GM18508 (cell line): ENCODE measurements around the gene KLRC3.
"Not testable (repeated sequence)": the region's sequence is repeated elsewhere in the genome, so short reads cannot be mapped to it uniquely, and the experiment has no call there.

Experiments used
- ATAC-seq: cut with Tn5 transposase; IDR thresholded peaks from one replicate; pipeline ENCODE4 v1.9.1; 2021; ENCODE audit warnings: moderate number of reproducible peaks; ENCODE audit not compliant: insufficient read depth, unreplicated experiment

Gene KLRC3

GRCh38 chr12:10420334-10420733, at the start of gene KLRC3:
KLRC3 (minus strand) TSS chr12:10420595; CDS start chr12:10420550, 45 bp downstream.
- ATAC-seq, result not testable (repeated sequence)

GRCh38 chr12:10469701-10470100, 49.3 kb upstream of the KLRC3 start:
- ATAC-seq, result no peak

GRCh38 chr12:10466311-10466710, 45.9 kb upstream of the KLRC3 start:
- no peak for ATAC-seq

GRCh38 chr12:10457760-10458159, 37.4 kb upstream of the KLRC3 start:
- no peak for ATAC-seq

- ATAC-seq, result no peak
These were observed 36.5 kb upstream of the KLRC3 start for GRCh38 chr12:10456856-10457255.

DNA sequence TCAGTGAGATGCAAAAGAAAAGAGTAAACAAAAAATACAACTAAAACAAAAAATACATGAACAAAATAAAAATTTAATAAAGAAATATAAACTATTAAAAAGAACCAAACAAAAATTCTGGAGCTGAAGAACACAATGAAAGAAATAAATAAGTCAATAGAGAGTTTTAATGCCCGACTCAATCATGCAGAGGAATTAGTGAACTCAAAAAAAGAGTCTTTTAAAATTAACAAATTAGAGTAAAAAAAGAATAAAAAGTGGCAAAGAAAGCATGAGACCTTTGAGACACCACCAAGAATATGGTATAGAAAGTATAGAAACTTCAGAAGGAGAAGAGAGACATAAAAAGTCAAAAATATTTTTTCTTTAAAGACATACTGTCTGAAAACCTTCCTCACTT, 35.4 kb upstream of the KLRC3 start:
- no peak for ATAC-seq

- no peak for ATAC-seq
These were observed 34.1 kb upstream of the KLRC3 start for GRCh38 chr12:10454531-10454930.

GRCh38 chr12:10453156-10453555, 32.8 kb upstream of the KLRC3 start, which contains the start of gene KLRC1:
KLRC1 (minus strand) TSS chr12:10453377; CDS start chr12:10451156, 2,221 bp downstream.
- ATAC-seq, result no peak

DNA sequence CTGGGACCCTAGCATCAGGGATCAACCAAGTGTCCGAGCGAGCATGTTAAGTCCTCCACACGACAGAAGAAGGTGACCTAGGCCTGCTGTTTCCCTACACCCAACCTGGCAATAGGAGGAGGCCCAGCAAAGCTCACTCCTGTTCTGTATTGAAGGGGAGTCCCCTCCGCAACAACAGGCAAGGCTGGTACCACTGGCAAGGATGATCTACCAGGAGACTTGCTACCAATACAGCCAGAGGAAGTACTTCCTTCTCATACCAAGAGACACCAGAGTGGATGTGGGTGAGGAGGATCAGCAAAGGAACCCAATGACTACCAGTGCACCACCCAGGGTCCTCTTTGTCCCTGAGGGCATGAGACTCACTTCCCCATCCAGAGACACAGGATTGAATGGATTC, 27.8 kb upstream of the KLRC3 start:
- no peak for ATAC-seq

DNA sequence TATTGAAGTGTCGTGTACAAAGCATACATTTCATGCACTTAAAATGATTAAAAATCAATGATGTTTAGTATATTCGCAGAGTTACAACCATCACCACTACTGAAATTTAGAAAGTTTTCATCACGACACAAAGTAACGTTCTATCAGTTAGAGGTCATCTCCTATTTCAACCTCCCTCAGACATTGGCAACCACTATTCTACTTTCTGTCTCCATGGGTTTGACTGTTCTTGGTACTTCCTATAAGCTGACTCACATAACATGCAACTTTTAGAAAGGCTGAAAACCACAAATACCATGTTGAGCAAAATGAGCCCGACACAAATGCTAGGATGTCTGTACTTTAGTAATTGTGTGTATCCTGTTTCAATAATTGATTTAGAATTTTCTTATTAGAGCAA, 25.7 kb upstream of the KLRC3 start:
- not testable (repeated sequence) for ATAC-seq

DNA sequence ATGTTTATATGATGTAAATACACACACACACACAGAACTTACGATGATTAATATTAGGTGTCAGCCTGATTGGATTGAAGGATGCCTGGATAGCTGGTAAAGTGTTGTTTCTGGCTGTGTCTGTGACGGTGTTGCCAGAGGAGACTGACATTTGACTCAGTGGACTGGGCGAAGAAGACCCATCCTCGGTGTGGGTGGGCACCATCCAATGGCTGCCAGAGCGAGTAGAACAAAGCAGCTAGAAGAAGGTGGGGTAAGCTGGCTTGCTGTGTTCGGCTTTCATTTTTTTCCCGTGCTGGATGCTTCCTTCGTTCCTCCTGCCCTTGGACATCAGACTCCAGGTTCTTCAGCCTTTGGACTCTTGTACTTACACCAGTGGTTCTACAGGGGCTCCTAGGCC, 20.7 kb upstream of the KLRC3 start:
- ATAC-seq, result not testable (repeated sequence)

- not testable (repeated sequence) for ATAC-seq
These were observed 19.3 kb upstream of the KLRC3 start for GRCh38 chr12:10439608-10440274.

- ATAC-seq, result not testable (repeated sequence)
These were observed 17.2 kb upstream of the KLRC3 start for GRCh38 chr12:10437601-10438000.

DNA sequence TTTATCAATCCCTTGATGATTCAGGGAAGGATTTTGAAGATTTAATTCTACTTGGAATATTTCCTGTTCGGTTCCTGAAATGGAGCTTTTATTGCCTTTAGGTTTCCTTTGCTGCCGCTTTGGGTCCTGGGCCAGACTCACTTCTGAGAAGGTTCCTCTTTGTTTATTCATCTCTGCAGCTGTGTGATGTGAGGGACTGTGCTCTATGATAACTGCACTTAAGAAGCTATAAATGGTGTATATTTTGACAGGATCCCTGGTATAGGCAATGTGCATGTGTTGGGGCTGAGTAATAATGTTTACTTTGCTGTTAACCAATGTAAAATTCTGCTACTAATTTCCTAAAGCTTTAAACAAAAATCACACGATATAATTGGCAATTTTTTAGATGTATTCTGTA, 15.4 kb upstream of the KLRC3 start, which contains the start of gene KLRC2:
Gene KLRC2, minus strand, starts transcription at position 195 of the 400 bp plus-strand sequence. Its CDS starts 24 bp downstream, at position 171.
- ATAC-seq, result not testable (repeated sequence)

DNA sequence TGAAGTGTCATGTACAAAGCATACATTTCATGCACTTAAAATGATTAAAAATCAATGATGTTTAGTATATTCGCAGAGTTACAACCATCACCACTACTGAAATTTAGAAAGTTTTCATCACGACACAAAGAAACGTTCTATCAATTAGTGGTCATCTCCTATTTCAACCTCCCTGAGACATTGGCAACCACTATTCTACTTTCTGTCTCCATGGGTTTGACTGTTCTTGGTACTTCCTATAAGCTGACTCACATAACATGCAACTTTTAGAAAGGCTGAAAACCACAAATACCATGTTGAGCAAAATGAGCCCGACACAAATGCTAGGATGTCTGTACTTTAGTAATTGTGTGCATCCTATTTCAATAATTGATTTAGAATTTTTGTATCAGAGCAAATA, 10.2 kb upstream of the KLRC3 start:
- ATAC-seq, result not testable (repeated sequence)

DNA sequence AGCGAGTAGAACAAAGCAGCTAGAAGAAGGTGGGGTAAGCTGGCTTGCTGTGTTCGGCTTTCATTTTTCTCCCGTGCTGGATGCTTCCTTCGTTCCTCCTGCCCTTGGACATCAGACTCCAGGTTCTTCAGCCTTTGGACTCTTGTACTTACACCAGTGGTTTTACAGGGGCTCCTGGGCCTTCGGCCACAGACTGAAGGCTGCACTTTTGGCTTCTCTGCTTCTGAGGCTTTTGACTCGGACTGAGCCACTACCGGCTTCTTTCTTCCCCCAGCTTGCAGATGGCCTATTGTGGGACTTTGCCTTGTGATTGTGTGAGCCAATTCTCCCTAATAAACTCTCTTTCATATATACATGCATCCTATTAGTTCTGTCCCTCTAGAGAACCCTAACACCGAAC, 5.5 kb upstream of the KLRC3 start:
- not testable (repeated sequence) for ATAC-seq

DNA sequence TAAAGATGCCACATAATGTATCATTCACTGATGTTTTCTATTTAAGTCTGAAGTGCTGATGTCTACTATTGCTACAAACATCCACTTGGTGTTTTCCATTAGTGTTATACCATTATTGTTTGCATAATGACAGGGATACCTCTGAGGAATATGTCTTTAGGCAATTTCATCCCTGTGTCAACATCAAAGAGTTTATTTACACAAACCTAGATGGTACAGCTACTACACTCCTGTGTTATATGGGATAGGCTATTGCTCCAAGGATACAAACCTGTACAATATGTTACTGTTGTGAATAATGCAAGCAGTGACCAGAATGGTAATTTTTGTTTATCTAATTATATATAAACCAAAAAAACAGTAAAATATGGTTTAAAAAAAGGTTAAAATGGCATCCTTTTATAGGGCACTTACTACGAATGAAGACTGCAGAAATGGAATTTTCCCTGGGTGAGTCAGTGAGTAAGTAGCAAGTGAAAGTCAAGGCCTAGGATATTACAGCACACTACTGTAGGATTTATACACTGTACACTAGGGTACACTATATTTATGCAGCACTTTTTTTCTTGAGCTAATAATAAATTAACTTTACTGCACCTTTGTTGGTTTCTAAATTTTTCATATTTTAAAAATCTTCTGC, 4.0 kb upstream of the KLRC3 start:
- not testable (repeated sequence) for ATAC-seq

DNA sequence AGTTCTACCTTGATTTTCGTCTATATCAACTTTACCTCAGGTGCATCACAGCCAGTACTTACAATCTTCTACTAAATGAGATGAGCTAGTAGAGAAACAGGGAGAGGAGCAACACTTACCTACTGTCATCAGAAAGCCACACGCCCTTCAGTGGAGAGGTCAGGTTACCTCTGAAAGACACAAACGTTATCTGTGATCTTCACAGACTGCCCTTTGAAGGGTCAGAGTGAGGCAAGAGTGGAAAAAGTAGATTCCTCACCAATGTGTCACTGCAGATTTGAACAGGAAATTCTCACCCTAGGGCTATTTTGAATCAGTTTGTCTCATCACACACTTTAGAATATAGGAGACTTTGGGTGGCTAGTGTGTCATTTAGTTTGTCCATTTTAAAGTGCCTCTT, 1.8 kb upstream of the KLRC3 start:
- not testable (repeated sequence) for ATAC-seq

GRCh38 chr12:10409392-10409791, 11.0 kb downstream of the KLRC3 start, which contains the start of gene KLRC4:
KLRC4 (minus strand) TSS chr12:10409757; CDS start chr12:10409575, 182 bp downstream.
- ATAC-seq, result no peak

GRCh38 chr12:10408842-10409241, 11.6 kb downstream of the KLRC3 start:
- no peak for ATAC-seq

DNA sequence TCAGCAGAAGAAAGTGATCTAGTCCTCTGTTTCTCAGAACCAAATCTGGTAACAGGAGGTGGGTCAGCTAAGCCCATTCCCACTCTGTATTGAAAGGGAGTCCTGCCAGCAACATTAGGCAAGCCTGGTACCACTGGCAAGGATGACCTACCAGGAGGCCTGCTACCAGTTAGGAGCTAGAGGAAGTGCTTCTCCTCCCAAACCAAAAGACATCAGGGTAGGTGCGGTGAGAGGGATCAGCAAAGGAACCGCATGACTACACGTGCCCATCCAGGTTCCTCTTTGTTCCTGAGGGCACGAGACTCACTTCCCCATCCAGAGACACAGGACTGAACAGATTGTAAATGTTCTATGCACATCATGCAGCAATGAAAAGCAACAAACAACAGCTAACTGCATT, 13.7 kb downstream of the KLRC3 start:
- ATAC-seq, result no peak

GRCh38 chr12:10405294-10405693, 15.1 kb downstream of the KLRC3 start:
- ATAC-seq, result no peak
